GM20000 (cell line): ENCODE measurements around the gene FLT4.

ENCODE experiments used
- DNase-seq: peaks from one replicate; pipeline ENCODE4 v3.0.0; 2012; ENCODE audit warnings: low spot score
- TF ChIP-seq, protein P1 (sequence below): IDR thresholded peaks from 2 replicates; pipeline ENCODE4 v1.5.1; 2012; ENCODE audit warnings: mild to moderate bottlenecking, control low read depth; ENCODE audit errors: extremely low read depth, missing control alignments

The FLT4 gene

GRCh38 chr5:180632768-180633167 lies 16.6 kb downstream of the FLT4 start:
- no peak for DNase-seq

DNA sequence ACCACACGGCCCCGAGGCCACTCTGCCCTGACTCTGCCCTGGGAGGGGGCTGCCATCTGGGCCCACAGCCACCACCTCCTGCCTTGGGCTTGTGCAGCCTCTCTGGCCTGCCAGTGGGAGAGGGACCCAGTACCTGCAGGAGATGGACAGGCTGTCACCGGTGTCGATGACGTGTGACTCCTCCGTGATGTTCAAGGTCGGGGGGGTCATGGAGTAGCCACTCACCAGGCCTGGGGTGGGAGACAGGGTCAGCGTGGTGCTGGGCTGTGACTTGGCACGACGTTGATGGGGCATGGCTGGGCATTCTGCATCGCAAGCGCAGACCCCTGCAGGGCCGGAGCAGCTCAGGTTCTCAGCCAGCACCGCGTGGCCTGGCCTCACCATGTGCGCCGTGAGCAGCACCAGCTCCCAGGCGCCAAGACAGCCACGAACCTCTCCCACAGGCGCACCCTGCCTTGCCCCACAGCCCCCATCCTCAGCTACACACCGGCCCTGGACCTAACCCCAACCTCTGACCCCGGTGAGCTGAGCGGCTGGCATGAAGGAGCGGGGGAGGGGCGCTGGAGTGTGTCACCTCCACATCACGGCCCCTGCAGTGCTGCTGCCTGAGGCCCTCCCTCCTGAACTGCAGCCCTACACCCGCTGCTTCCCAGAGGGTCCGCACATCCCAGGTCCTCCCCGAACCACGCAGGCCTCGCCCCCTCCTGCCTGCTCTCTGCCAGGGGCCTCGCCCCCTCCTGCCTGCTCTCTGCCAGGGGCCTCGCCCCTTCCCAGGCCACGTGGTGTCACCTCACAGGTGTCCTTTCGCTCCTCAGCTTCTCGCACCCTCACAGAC lies 17.6 kb downstream of the FLT4 start:
- TF ChIP-seq, protein P1, sequence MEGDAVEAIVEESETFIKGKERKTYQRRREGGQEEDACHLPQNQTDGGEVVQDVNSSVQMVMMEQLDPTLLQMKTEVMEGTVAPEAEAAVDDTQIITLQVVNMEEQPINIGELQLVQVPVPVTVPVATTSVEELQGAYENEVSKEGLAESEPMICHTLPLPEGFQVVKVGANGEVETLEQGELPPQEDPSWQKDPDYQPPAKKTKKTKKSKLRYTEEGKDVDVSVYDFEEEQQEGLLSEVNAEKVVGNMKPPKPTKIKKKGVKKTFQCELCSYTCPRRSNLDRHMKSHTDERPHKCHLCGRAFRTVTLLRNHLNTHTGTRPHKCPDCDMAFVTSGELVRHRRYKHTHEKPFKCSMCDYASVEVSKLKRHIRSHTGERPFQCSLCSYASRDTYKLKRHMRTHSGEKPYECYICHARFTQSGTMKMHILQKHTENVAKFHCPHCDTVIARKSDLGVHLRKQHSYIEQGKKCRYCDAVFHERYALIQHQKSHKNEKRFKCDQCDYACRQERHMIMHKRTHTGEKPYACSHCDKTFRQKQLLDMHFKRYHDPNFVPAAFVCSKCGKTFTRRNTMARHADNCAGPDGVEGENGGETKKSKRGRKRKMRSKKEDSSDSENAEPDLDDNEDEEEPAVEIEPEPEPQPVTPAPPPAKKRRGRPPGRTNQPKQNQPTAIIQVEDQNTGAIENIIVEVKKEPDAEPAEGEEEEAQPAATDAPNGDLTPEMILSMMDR: no peak
- no peak for DNase-seq

More at GRCh38 chr5:180632768-180633167, 16.6 kb downstream of the FLT4 start:
- TF ChIP-seq, protein P1: no peak

GRCh38 chr5:180630426-180630825 lies 19.0 kb downstream of the FLT4 start:
- no peak for DNase-seq
- TF ChIP-seq, protein P1: no peak

- TF ChIP-seq, protein P1: no peak
Observed at GRCh38 chr5:180629831-180630382, 19.5 kb downstream of the FLT4 start.

DNA sequence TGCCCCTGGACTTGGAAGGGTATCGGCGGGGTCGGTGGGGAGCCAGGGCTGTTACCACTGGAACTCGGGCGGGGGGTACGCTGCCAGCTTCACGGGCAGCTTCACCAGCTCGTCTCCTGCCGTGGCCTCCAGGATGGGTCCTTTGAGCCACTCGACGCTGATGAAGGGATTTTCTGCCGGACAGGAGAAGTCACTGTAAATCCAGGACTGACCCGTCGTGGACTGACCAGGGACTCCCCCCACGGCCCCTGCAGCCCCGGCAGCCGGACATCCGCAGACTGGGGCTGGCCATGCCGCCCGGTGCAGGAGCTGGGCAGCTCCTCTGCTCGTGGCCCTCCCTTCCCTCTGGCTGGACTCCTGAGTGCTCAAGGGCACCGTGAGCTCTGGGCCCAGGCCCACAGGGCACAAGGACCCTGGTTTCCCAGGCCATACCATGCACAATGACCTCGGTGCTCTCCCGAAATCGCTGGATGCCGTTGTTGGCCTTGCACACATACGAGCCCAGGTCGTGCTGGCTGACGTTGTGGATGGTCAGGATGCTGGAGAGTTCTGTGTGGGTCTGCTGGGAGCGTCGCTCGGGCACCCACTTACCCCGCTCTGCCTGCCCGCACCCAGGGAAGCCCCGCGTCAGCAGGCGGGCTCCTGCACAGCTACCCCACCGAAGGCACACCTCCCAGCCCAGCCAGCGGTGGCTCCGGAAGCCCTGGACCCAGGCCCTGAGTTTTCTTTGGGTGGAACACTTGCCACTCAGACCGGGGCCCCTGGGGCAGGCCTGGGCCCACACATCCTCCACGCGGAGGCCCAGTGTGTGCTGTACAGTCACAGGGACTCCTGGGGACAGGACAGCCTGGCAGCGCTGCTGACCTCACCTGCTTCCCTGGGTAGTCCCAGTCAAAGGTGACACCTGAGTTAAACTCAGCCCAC lies 20.3 kb downstream of the FLT4 start:
- no peak for DNase-seq
- TF ChIP-seq, protein P1: no peak

More at GRCh38 chr5:180629831-180630382, 19.5 kb downstream of the FLT4 start:
- no peak for DNase-seq

GRCh38 chr5:180628211-180628610 lies 21.2 kb downstream of the FLT4 start:
- no peak for DNase-seq
- TF ChIP-seq, protein P1: no peak
